GM19372 (cell line): ENCODE results near the gene UGT1A8.
"Not testable (repeated sequence)": the region's sequence is repeated elsewhere in the genome, so short reads cannot be mapped to it uniquely, and the experiment has no call there.

Source experiments
- ATAC-seq: cut with Tn5 transposase; IDR thresholded peaks from one replicate; pipeline ENCODE4 v1.9.1; 2021; ENCODE audit warnings: mild to moderate bottlenecking, low read depth, moderate library complexity; ENCODE audit not compliant: unreplicated experiment

UGT1A8 gene

DNA sequence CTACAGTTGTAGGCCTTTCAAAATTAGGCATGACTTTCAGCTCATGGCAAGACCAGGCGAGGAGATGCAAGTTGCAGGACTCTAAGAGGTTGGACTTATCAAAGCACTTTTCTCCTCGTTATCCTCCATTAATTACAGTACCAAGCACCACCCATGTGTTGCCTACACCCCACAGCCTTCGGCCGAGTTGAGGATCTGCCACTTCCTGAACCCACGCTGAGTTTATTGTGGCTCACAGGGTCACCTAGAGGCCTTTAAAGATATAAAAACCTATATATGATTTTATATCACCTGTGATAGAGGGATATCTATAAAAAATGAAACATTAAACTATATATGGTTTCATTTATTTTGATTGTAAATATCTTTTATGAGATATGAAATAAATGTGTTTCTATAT lies 21.4 kb downstream of the UGT1A8 start:
- ATAC-seq: no peak

GRCh38 chr2:233639860-233640259 lies 22.4 kb downstream of the UGT1A8 start:
- ATAC-seq: no peak

DNA sequence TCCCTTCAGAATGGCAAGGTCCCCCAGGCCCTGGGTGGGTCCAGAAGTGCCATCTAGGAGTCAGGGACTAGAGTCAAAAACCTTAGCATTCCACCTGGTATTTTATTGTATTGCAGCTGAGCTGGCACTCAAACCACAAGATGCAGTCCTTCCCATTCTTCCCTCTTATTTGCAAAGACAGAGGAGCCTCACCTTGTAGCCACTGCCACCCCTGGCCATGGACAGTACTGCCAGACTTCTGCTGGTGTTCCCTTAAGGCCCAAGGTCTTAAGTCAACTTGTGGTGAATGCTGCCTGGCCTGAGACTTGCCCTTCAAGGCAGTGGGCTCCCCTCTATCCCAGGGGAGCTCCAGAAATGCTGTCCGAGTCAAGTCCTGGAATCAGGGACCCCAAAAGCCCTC lies 25.7 kb downstream of the UGT1A8 start:
- no peak for ATAC-seq

DNA sequence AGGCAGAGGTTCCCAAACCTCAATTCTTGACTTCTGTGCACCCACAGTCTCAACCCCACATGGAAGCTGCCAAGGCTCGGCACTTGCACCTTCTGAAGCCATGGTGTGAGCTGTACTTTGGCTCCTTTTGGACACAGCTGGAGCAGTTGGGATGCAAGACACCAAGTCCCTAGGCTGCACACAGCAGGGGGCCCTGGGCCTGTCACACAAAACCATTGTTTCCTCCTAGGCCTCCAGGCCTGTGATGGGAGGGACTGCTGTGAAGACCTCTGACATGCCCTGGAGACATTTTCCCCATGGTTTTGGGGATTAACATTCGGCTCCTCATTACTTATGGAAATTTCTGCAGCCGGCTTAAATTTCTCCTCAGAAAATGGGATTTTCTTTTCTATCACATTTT lies 28.6 kb downstream of the UGT1A8 start:
- ATAC-seq: not testable (repeated sequence)

DNA sequence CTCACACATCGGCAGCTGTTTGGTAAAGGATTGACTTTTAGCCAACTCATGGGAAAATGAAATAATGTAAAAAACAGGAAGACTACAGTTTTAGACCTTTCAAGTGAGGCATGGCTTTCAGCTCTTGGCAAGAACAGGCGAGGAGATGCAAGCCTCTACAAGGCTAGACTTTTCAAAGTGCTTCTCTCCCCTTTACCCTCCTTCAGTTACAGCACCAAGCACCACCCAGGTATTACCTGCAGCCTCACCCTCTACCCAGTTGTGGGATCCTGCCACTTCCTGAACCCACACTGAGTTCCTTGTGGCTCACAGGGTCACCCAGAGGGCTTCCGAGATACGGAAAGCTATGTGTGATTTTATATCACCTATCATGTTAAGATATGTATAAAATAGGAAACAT lies 33.5 kb downstream of the UGT1A8 start:
- no peak for ATAC-seq

GRCh38 chr2:233651430-233651829 lies 34.0 kb downstream of the UGT1A8 start:
- ATAC-seq: no peak

- no peak for ATAC-seq
Measured at GRCh38 chr2:233654501-233654900, 37.1 kb downstream of the UGT1A8 start.

GRCh38 chr2:233655043-233655442 lies 37.6 kb downstream of the UGT1A8 start:
- no peak for ATAC-seq

- ATAC-seq: not testable (repeated sequence)
Measured at GRCh38 chr2:233655943-233656342, 38.5 kb downstream of the UGT1A8 start.

DNA sequence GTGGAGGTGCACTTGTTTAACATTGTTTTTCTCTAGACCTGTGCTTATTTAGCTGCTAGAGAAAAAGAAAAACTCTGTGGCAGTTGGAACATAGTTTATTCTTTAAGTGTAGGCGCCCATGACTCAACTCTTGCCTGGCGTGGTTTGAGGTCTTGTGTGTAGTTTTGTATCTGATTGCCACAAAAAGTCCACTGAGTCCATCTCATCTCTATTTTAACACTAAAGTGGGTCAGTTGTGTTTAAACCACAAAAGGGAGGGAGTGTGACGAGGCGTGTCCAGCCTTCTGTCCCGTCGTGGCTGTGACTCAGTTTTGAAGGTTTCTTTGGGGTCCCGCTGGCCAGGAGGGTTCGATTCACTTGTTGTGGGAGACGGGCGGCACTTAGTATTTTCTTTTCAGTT lies 39.0 kb downstream of the UGT1A8 start:
- ATAC-seq: no peak

GRCh38 chr2:233658610-233659009 lies 41.2 kb downstream of the UGT1A8 start:
- ATAC-seq: no peak

DNA sequence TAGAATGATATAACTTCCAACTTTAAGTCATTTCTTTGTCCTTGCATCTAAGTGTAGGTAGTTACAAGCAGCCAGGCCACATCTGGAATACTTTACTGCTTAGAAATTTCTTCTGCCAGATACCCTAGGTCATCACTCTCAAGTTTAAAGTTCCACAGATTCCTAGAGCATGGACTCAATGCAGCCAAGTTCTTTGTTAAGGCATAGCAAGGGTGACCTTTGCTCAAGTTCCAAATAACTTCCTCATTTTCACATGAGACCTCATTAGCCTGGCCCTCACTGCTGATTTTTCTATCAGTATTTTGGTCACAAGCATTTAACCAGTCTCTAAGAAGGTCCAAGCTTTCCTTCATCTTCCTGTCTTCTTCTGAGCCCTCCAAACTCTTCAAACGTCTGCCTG lies 46.5 kb downstream of the UGT1A8 start:
- ATAC-seq: no peak

GRCh38 chr2:233668605-233669260 lies 51.3 kb downstream of the UGT1A8 start:
- ATAC-seq: no peak

GRCh38 chr2:233671290-233672161 lies 54.1 kb downstream of the UGT1A8 start, which contains the start of gene UGT1A9:
Gene UGT1A9 (plus strand): TSS chr2:233671898. CDS start chr2:233671935, 37 bp downstream.
- ATAC-seq: no peak

DNA sequence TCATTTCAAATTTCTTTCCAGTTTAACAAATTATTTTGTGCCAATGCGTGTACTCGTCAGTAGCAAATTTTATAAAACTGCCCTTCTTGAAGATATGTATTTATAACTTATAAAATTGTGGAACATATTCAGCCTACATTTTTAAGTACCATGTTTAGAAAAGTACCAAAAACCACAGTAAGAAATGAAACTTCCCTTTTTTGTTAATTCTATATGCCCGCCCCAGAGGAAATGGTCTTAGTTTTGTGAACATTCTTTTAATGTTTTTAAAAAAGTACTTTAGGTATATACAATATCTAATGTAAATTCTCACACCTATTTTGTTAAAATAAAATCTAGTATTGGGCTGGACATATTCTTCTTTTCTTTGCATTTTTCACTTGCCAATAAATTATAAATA lies 55.5 kb downstream of the UGT1A8 start:
- no peak for ATAC-seq

- ATAC-seq: no peak
Measured at GRCh38 chr2:233673896-233674295, 56.5 kb downstream of the UGT1A8 start.

GRCh38 chr2:233674314-233674713 lies 56.9 kb downstream of the UGT1A8 start:
- ATAC-seq: no peak

DNA sequence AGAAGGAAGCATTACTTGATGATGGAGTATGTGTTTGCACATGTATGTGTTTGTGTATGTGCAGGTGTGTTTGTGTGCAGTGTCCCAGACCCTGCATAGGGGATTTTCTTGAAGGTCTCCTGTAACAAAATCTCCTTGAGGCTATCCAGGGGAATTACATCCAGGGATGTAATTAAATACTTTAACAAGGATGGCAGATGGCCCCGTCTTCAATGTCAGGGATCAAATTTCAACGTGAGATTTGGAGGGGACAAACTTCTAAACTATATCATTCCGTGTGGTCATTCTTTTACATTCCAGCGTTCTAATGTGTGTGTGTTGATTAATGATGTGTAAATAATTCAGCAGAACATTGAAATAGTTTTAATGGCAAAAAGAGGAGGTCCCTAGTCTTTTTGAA lies 57.6 kb downstream of the UGT1A8 start:
- no peak for ATAC-seq

- ATAC-seq: no peak
Measured at GRCh38 chr2:233676046-233676445, 58.6 kb downstream of the UGT1A8 start.

DNA sequence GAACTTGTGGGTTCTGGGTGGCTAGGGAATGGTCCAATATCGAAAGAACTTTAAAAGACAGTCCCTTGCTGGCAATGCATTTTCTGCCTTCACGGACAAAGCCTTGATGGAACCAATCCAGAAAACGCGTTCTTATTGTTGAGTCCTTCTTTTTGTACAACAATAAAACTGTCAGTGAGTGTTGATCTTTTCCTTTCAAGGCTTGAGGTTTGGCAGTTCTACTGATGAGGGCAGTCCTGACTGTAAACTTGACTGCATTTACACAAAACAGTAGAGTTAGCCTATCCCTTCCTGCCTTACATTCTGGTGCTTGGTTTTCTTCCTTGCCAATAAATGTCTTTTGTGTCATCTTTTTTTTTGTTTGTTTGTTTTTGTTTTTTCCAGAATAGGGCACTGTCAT lies 61.8 kb downstream of the UGT1A8 start:
- no peak for ATAC-seq

GRCh38 chr2:233680361-233681045 lies 63.1 kb downstream of the UGT1A8 start:
- no peak for ATAC-seq
